HL-60 (cell line): ENCODE results near the gene SOX2.

Source experiments
- DNase-seq, 2 experiments: peaks; one replicate each; pipeline ENCODE4 v3.0.0-alpha.2; 2010 to 2020; ENCODE audit warnings: low read depth in 1 of 2, low spot score in 1 of 2
- H3K27ac ChIP-seq: fragments of 250-450 bp; sonication (Bioruptor Pico); replicated peaks from 2 replicates; pipeline ENCODE4 v1.5.1; 2020; ENCODE audit warnings: mild to moderate bottlenecking, moderate library complexity
- H3K27me3 ChIP-seq: fragments of 250-450 bp; sonication (Bioruptor Pico); 2 replicates; pipeline ENCODE4 v1.5.1; 2021; ENCODE audit warnings: mild to moderate bottlenecking, moderate library complexity; ENCODE audit not compliant: insufficient read depth, poor library complexity, severe bottlenecking
- H3K4me3 ChIP-seq: replicated peaks from 2 replicates; pipeline ENCODE4 v1.5.1; 2011; ENCODE audit warnings: mild to moderate bottlenecking, control low read depth, low read length; ENCODE audit not compliant: insufficient read depth
- CTCF ChIP-seq: IDR thresholded peaks from one replicate; pipeline ENCODE4 v1.5.1; 2011; ENCODE audit warnings: low read length, control low read depth, inconsistent platforms; ENCODE audit not compliant: insufficient read depth
- GABPA ChIP-seq: IDR thresholded peaks from 2 replicates; pipeline ENCODE4 v1.6.1; 2012; ENCODE audit warnings: low read depth
- POLR2AphosphoS5 ChIP-seq: IDR thresholded peaks from 2 replicates; pipeline ENCODE4 v1.6.1; 2012; ENCODE audit warnings: low read depth
- REST ChIP-seq: IDR thresholded peaks from 2 replicates; pipeline ENCODE4 v1.6.1; 2012; ENCODE audit warnings: low read depth; ENCODE audit not compliant: insufficient replicate concordance
- SPI1 ChIP-seq: IDR thresholded peaks from 2 replicates; pipeline ENCODE4 v1.6.1; 2012; ENCODE audit warnings: low read depth, mild to moderate bottlenecking, borderline replicate concordance

Gene SOX2

GRCh38 chr3:181715571-181716340, 4.0 kb downstream of the SOX2 start:
- Histone ChIP-seq H3K27ac (no peak overlapping the region), H3K27me3 (peaks cover 74% of the 10 kb centered on the region), H3K4me3 (no peak overlapping the region)
- DNase-seq: no peak
- TF ChIP-seq CTCF: no peak
- TF ChIP-seq POLR2AphosphoS5: no peak
- TF ChIP-seq SPI1: no peak
- TF ChIP-seq GABPA: no peak
- no peak for TF ChIP-seq REST

GRCh38 chr3:181716966-181717365, 5.2 kb downstream of the SOX2 start:
- no peak overlapping the region for H3K4me3 ChIP-seq
- no peak for DNase-seq
- H3K27ac ChIP-seq: no peak overlapping the region
- TF ChIP-seq REST (no peak), GABPA (no peak), CTCF (no peak), POLR2AphosphoS5 (no peak), SPI1 (no peak)
- peaks cover 71% of the 10 kb centered on the region for H3K27me3 ChIP-seq

- DNase-seq: no peak
- H3K27ac ChIP-seq: no peak overlapping the region
- TF ChIP-seq POLR2AphosphoS5 (no peak), SPI1 (no peak), REST (no peak), CTCF (no peak), GABPA (no peak)
- H3K4me3 ChIP-seq: no peak overlapping the region
- peaks cover 70% of the 10 kb centered on the region for H3K27me3 ChIP-seq
These were observed 5.9 kb downstream of the SOX2 start for GRCh38 chr3:181717549-181718171.
